Astrocyte of the spinal cord (primary cell): ENCODE data around the gene NRXN2.

Experiments
- DNase-seq: peaks from one replicate; pipeline ENCODE4 v3.0.0; 2011; ENCODE audit warnings: low read depth, low spot score
- H3K4me3 ChIP-seq: 2 replicates; pipeline ENCODE4 v1.5.1; 2011; ENCODE audit warnings: low read depth, mild to moderate bottlenecking, low read length, moderate library complexity
- in situ Hi-C: cut with HindIII; loops from 2 replicates; pipeline ENCODE4 v1.10.0; 2017; ENCODE audit warnings: low sequenced_read_pairs
- TF ChIP-seq, protein P1 (sequence below): IDR thresholded peaks from 2 replicates; pipeline ENCODE4 v1.5.1; 2012; ENCODE audit warnings: low read depth, mild to moderate bottlenecking, low read length, inconsistent platforms

NRXN2 gene

DNA sequence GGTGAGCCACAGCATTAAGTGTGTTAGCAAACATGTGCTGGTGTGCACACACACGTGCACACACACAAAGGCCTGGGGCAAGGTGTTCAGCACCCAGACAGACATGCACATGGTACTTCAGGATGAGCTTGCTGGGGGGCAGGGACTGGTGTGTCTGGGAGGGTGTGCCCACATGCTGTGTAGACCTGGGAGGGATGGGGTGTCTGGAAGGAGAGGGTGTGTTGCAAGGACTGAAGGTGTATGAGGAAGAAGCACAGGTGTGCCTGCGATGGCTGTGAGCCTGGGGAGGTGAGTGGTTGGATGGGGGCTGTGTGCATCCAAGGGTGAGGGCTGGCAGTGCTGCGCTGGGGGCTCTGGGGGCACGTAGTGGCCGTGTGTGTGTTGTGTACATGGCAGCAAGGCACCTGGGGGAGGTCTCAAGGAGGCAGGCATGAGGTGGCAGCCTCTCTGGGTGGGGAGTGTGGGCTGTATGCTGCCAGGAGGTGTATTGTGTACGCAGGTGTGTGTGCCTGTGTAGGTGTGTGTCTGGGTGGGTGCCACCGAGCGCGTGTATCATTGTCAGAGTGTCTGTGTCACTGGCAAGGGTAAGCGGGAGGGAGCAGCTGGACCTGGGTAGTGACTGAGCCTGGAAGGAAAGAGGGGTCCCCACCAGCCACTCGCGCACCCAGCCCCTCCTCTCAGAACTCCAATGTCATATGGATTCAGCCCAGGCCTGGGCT, 2.2 kb downstream of the NRXN2 start:
- DNase-seq = no peak
- in situ Hi-C loops = no loop called here
- TF ChIP-seq, protein P1, sequence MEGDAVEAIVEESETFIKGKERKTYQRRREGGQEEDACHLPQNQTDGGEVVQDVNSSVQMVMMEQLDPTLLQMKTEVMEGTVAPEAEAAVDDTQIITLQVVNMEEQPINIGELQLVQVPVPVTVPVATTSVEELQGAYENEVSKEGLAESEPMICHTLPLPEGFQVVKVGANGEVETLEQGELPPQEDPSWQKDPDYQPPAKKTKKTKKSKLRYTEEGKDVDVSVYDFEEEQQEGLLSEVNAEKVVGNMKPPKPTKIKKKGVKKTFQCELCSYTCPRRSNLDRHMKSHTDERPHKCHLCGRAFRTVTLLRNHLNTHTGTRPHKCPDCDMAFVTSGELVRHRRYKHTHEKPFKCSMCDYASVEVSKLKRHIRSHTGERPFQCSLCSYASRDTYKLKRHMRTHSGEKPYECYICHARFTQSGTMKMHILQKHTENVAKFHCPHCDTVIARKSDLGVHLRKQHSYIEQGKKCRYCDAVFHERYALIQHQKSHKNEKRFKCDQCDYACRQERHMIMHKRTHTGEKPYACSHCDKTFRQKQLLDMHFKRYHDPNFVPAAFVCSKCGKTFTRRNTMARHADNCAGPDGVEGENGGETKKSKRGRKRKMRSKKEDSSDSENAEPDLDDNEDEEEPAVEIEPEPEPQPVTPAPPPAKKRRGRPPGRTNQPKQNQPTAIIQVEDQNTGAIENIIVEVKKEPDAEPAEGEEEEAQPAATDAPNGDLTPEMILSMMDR = no peak
- H3K4me3 ChIP-seq = no peak overlapping the region

DNA sequence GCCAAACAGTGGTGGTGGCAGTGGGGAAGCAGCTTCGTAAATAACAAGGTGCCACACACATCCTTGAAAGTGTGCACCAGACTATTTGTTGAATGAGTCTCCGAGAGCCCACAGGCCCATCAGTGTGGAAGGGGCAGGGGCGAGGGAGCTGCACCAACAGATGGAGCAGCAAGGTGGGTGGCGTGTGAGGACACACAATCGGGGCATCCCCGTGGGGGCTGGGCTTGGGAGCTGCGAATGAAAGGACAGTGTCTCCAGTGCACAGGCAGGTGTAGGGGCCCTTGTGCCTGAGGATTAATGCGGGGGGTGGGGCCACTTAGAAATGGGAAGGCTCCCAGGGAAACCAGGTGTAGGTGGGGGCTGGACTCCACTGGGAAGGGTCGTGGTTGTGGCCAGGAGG, 2.8 kb downstream of the NRXN2 start:
- DNase-seq = no peak
- no peak overlapping the region for H3K4me3 ChIP-seq
- TF ChIP-seq, protein P1 = no peak
- in situ Hi-C loops = no loop called here

DNA sequence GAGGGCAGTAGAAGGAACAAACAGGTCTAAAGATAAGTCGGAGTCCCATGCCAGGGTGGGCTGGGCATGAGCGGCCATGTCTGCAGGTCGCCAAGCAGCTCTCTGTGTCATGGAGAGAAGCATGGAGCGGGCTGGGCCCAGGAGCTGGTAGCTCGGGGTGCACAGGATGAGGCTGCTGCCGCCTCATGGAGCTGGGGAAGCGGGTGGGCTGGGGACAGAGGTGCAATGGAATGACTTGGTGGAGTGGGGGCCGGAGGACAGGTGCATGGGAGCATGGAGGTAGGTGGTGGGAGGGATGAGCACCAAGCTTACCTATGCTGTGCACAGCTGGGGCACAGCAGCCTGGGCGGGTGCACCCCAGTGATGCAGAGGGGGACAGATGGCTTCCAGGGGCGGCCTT, 3.6 kb downstream of the NRXN2 start:
- TF ChIP-seq, protein P1 = no peak
- H3K4me3 ChIP-seq = no peak overlapping the region
- no peak for DNase-seq
- in situ Hi-C loops = no loop called here

DNA sequence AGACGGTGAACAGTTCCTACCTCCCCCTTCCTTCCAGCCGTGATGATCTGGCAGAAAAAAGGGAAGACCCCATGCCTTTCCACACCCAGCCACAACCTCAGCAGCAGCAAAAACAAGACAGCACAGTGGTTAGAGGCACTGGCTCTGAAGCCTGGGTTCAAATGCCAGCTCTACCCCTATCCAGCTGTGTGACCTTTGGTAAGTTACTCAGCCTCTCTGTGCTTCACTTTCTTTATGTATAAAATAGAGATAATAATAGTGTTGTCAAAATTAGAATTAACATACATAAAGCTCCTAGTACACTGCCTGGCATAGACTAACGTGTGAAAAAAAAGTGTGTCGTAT, 4.2 kb downstream of the NRXN2 start:
- H3K4me3 ChIP-seq = no peak overlapping the region
- in situ Hi-C loops = no loop called here
- DNase-seq = no peak
- TF ChIP-seq, protein P1 = no peak

DNA sequence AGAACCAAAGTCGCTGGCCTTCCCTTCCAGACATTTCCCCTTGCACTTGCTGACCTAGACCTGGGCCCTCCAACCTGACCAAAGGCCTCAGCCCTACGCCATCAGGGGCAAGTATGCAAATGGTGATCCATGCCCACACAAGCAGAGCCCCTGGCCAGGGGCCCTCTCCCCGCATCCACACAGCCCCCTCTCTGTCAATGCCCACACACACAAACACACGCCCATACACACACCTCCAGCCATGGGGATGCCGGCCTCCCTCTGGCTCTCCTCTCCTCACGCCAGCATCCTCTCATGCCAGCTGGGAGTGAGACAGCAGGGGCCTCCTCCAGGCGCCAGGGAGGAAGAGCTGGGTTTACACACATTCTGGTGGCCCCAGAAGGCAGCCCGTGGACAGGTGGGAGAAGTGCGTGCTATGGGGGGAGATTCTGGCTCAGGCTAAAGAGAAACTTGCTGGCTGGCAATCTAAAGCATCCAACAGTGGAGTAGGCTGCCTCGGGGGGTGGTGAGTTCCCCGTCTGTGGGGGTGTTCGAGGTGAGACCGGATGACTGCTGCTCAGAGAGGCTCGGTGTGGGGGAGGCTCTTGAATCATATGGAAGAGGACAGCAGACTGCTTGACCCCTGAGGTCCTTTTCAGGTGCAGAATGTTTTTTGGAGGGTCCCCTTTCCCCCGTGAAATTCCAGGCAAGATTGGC, 4.8 kb downstream of the NRXN2 start:
- H3K4me3 ChIP-seq = no peak overlapping the region
- in situ Hi-C loops = no loop called here
- TF ChIP-seq, protein P1 = no peak
- no peak for DNase-seq

DNA sequence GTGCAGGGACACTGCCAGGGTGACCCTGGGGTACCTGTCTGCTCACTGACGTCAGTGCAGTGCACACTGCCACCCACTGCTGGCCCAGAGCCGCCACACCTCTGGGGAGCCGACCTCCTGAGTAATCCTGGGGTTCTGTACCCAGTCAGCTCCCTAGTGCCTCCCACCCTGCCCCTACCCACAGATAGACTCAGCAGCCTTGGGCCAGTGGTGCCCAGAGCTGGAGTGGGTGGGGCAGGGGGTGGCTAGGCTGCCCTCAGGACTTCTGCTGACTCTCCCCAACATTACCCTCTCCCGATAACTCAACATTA, 5.8 kb downstream of the NRXN2 start:
- DNase-seq = no peak
- TF ChIP-seq, protein P1 = no peak
- no peak overlapping the region for H3K4me3 ChIP-seq
- in situ Hi-C loops = no loop called here
